ENCODE data around the gene MIS18BP1. TPM values are rescaled to one million over a fixed set of nuclear protein-coding genes. Genes with fewer than 3 reads are reported as not detected.
"Not testable (repeated sequence)": the region's sequence is repeated elsewhere in the genome, so short reads cannot be mapped to it uniquely, and the experiment has no call there.

MIS18BP1 gene
- 73.5 and 81.2 TPM in 2 replicates for total RNA-seq

DNA sequence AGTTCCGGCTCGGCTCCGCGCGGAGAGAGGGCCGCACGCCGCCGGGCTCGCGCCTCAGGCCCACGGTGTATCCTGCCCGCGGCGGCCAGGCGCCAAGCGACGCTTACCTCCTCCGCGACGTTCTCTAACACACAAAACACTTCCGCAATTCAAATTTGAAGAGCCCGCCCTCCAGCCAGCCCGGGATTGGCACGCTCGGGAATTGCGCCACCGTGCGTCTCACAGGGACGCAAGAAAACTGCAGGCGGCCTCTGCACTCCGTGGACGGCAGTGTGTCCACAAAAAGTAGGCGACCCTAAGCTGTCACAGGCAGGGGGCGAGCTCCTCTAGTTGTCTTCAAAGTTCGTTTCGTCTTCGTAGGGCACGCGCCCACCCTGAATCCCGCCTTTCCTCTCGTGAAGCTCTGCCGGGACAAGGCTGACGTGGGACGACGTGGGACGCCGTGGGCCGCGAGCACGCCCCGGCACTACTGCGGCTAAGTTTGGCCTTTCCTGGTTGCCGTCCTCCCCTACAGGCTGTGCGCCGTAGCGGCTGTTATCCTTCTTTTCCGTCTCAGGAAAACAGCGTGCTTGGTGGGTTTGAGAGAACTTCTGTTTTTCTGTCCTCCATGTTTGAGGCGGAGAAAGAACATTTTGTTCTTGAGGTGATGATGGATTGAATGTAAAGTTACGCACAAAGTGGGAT is at the start of gene MIS18BP1:
Gene MIS18BP1, minus strand, starts transcription at position 133 of the 684 bp plus-strand sequence. CDS start 5,916 bp downstream, outside the sequence.
- intact Hi-C loops (cut with micrococcal nuclease) = loop anchor here (1.0 to 2.0 kb wide), 5 partner anchors 28 to 356 kb away; partner anchors contain the start of genes FKBP3, PRPF39 and TOGARAM1

DNA sequence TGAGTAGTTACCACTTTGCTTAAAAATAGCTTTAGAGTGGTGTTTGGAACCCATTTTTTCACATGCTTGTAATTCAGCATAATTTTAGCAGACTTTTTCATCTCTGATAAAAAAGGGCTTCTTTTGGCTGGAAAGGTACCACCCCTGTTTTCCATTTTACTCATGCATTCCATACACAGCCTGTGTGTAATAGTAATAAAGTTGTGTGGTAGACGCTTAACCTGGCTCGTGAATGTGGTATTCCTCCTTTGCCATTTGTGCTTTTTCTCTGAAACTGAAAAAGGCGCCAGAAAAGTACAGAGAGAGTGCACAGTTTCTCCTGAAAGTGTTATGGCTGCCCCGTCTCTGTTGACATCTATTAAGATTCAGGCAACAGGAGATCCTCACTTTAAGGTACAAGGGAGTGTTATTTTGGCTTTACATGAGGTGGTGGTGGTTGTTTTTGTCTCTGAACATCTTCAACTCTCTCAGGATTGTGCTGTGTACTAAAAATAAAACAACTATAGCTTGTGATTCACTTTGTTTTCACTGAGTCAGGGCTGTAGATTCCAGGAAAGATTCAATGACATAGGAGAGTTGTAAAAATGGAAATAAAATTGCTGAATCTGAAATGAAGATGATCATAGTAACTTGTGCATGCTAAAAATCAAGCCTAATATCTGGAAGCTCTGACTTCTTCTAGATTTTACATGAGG is 45.6 kb upstream of the MIS18BP1 start:
- intact Hi-C loops (cut with micrococcal nuclease) = no loop called here

DNA sequence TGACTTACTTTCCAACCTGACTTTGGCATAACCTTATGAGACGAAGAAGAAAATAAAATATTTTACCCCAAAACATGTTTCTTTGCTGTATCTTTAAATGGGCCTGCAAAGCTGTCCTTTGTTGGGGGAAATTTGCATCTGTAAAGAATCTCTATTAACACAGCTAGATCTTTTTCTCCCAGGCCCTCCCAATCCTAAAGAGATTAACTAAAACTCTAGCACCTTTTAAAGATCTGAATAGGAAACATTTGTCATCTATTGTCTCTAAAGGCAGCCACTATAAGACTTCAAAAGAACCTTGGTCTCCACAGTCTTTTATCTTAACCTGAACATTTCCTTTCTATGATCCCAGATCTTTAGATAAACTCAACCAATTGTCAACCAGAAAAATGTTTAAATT is 41.8 kb upstream of the MIS18BP1 start:
- intact Hi-C loops (cut with micrococcal nuclease) = not testable (repeated sequence)

DNA sequence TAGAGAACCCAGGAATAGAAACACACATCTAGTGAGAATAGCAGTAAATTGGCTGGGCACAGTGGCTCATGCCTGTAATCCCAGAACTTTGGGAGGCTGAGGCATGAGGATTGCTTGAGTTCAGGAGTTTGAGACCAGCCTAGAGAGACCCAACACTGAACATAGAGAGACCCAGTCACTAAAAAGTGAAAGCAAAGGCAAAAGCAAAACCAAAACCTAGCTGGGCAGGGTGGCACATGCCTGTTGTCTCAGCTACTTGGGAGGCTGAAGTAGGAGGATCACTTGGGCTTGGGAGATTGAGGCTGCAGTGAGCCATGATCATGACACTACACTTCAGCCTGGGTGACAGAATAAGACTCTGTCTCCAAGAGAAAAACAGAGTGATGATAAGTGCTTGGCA is 37.5 kb upstream of the MIS18BP1 start:
- intact Hi-C loops (cut with micrococcal nuclease) = no loop called here

DNA sequence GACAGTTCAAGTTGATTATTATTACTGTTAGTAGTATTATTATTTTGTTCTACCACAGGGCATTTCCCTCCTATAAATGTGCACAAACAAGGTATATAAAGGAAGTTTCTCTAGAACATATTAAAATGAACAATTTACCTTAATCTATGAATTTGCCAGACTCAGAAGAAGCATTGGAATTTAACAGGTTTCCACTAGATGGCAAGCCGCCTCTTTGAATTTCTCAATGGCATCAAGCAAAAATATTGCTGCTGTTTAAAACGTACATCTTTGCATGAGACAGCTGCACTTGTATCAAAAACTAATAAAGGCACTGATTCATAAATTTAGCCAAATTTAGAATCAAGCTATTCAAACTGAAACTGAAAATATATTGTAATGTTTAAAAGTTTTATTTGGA is 34.6 kb upstream of the MIS18BP1 start:
- intact Hi-C loops (cut with micrococcal nuclease) = no loop called here

DNA sequence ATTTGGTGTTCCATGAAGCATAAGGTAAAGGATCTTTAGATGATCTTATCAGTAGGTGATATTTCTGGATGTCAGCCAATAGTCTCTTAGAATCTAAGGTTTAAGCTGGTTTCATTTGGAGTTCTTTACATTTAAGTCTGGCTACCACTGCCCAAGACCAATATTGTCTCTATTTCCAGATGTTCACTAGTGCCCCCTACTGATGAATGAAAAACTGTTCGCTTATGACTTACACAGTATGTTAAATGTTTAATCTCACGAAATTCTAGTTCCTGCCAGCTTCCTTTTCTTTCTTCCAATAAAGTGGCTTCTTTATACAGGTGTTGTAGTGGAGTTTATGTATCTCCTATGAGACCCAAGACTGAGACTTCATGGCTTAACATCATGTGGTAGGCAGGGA is 31.8 kb upstream of the MIS18BP1 start:
- intact Hi-C loops (cut with micrococcal nuclease) = no loop called here

DNA sequence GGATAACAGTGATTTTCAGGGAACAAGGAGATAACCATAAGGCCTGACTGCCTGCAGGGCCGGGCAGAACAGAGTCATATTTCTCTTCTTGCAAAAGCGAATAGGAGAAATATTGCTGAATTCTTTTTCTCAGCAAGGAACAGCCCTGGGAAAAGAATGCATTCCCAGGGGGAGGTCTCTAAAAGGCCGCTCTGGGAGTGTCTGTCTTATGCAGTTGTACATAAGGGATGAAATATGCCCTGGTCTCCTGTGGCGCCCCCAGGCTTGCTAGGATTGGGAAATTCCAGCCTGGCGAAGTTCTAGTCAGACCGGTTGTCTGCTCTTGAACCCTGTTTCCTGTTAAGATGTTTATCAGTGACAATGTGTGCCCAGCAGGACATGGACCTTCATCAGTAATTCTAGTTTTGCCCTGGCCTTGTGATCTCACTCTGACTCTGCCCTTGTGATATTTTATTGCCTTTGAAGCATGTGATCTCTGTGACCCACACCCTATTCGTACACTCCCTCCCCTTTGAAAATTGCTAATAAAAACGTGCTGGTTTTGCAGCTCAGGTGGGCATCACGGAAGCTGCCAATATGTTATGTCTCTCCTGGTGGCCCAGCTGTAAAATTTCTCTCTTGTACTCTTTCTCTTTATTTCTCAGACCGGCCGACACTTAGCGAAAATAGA is 28.9 kb upstream of the MIS18BP1 start:
- intact Hi-C loops (cut with micrococcal nuclease) = not testable (repeated sequence)

DNA sequence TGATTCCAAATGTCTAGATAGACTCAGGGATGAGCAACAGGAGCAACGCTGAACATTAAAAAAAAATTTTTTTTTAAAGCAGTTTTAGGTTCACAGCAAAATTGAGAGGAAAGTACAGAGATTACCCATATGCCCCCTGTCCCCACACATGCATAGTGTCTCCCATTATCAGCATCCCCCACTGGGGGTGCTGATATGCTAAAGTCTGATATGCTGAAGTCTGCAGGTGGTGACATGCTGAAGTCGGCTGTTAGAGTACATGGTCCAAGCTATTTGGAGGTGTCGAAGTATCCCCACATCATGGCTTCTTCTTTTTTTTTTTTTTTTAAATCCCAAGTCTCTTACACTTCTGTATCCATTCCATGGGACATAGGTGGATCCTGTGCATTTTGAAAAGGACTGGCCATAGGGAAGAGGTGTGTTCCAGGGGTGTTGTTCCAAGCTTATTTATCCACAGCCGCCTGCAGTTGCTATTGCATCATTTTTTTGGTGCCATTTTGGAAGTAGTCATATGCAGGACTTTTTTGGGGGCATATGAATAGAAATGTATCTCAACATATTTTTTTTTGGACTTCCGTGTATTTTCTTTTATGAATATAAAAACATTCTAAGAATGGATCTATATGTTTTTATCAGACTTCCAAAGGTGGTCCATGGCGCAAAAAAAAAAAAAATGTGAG is 19.0 kb upstream of the MIS18BP1 start:
- intact Hi-C loops (cut with micrococcal nuclease) = no loop called here

DNA sequence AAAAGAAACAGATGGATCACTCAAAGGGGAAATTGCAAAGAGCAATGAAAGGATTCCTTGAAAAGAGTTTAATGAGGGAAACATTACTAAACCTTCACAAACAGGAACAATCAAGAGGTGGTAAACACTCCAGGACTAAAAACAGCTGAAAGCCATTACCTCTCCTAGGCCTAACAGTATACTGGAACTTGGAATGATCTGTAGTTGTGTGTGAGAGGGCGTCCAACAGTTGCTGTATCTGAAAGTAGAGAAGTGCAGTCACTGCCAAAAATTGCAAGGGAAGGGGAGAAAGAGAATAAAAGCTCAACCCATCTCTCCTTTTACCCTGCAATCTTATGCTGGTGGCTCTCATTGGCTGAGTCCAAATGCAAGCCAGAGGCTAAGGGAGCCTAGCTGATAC is 17.0 kb upstream of the MIS18BP1 start:
- intact Hi-C loops (cut with micrococcal nuclease) = no loop called here

DNA sequence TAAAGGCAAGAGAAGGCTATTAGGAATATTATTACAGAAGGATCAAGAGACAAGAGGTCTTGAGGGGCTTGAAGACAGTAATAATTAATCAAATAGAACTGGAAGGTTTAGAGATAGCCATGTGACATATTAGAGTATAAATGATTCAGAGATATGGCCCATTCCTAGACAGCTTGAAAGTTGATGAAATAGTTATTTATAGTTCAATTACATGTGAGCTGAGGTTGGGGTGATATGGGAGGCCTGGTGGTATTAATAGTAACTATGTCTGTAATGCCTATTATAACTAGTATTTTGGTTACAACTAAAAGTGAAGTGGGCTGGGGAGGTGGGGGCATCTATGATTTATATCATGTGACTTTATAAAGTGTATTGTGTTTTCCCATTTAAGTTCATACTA is 14.1 kb upstream of the MIS18BP1 start:
- intact Hi-C loops (cut with micrococcal nuclease) = loop anchor here (5.0 kb wide), 2 partner anchors 305 to 370 kb away; partner anchors contain the start of genes KLHL28 and TOGARAM1

DNA sequence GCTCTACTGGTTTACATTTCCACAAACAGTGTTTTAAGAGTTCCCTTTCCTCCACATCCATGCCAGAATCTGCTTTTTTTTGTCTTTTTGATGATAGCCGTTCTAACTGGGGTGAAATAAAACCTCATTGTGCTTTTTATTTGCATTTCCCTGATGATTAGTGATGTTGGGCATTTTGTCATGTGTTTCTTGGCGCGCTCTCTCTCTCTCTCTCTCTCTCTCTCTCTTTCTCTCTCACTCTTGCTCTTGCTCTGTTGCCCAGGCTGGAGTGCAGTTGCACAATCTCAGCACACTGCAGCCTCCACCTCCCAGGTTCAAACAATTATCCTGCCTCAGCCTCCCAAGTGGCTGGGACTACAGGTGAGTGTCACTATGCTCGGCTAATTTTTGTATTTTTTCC is 9.6 kb upstream of the MIS18BP1 start:
- intact Hi-C loops (cut with micrococcal nuclease) = no loop called here

DNA sequence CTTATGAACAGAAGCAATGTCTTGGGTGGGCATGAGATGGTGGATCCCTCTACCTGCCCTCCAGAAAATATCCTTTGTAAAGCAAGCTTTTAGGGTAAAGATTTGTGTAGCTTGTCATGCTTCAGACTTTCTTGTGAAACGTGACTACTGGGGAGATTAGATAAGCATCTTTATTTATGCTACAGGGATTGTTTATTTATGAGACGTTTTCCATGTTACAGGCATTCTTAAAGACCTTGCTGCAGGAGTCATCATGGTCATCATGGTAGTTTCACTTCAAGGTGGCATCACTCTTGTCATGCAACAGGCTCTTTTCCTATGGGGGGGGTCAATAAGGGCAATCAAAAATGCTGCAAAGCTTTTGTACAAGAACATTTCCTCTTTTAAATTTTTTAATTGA is 8.2 kb upstream of the MIS18BP1 start:
- intact Hi-C loops (cut with micrococcal nuclease) = no loop called here

DNA sequence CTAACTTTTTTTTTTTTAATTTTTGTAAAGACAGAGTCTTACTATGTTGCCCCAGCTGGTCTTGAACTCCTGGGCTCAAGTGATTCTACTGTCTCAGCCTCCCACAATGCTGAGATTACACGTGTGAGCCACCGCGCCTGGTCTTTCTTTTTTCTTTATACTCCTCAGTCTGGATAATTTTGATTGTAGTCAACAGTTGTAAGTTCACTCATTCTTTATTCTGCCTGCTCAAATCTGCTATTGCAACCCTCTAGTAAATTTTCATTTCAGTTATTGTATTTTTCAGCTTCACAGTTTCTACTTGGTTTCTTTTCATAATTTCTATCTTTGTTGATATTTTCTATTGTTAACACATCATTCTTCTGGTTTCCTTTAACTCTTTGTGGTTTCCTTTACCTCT is 5.8 kb upstream of the MIS18BP1 start:
- intact Hi-C loops (cut with micrococcal nuclease) = no loop called here

DNA sequence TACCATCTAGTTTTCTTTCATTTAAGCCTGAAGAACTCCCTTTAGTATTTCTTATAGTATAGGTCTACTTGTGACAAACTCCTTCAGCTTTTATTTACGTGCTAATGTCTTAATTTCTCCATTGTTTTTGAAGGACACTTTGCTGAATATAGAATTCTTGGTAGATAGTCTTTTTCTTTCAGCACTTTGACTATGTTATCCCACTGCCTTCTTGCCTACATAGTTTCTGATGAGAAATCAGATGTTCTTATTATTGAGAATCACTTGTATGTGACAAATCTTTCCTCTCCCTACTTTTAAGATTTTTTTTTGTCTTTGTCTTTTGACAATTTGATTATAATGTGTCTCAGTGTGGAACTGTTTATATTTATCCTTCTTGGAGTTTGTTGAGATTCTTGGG is 5.1 kb upstream of the MIS18BP1 start:
- intact Hi-C loops (cut with micrococcal nuclease) = no loop called here

DNA sequence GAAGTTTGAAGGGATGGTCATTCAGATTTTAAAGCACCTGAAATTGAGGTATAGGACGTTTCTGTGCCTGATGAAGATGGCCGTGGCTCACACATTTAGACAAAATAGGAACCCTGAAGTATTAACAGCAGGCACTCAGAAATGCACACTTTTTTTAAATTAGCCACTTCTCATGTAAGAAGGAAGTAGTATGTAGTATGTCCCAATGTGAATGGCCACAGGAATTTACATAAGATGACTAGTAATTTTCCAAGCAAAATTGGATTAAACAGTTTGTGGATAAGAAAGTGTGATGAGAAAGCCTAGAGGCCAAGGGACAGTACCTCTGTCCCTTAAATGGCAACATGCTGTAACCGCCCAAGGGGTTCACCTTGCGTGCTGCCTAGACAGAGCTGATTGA is 1.8 kb upstream of the MIS18BP1 start:
- intact Hi-C loops (cut with micrococcal nuclease) = no loop called here

DNA sequence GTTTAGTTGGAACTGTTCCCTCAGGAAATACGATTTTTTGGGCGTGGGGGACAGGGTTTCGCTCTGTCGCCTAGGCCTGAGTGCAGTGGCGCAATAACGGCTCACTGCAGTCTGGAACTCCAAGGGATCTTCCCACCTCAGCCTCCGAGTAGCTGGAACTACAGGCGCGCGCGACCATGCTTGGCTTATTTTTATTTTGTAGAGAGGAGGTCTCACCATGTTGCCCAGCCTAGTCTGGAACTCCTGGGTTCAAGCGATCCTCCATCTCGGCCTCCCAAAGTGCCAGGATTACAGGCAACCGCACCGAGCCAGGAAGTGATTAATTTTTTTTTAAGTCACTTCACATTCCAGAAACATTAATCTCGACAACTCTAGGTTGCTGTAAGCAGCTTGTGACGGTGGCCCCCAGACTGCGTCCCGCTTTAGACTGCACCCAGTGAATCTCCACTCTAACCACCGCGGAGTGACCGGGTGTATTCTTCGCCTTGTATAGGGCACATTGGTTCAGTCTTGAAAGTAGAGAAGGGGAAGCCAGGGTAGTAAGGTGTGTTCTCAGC is 830 bp upstream of the MIS18BP1 start:
- intact Hi-C loops (cut with micrococcal nuclease) = loop anchor here (1.0 to 2.0 kb wide), 5 partner anchors 29 to 357 kb away; partner anchors contain the start of genes FKBP3, PRPF39 and TOGARAM1

DNA sequence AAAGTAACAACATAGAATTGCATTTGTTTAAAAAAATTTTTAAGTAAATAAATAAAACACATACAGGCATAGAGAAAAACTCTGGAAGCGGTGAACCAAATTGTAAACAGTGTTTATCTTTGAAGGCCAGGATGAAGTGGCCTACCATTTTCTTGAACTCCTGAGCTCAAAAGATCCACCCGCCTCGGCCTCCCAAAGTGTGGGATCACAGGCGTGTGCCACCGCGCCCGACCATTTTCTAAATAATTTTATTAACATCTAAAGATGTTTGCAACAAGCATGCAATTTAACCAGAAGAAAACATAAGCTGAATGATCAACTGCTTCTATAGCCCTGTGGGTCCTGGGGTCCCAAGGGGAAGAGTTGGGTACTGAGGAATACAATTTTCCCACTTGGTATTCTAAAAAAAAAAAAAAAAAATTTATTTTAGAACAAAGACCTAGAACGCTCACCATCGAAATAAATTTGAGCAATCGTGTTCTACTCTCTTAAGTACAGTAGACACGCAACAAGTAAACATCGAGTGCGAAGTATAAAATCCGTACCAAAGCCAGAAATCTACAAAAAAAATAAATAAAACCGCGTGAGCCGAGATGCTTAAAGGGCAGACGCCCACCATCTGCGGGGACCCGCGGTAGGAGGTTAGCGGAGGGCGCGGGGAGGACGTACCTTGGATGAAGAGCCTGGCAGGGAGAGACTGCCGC is 484 bp downstream of the MIS18BP1 start:
- intact Hi-C loops (cut with micrococcal nuclease) = loop anchor here (1.0 to 2.0 kb wide), 5 partner anchors 28 to 355 kb away; partner anchors contain the start of genes FKBP3, PRPF39 and TOGARAM1

DNA sequence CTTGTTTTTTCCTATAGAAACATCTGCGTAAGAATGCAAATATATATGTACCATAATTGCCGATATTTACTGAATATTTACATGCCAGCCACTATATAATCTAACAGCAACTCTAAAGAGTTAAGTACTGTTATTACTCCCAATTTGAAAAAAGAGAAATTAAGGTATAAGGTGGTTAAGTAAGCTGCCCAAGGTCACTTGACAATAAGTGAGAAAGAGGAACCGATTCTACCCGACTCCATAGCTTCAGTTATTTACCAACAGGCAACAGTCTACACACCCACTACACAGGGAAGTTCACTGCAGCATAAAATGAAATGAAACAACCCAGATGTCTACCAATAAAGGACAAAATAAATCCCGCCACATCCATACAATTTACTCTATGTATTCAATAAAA is 1.1 kb downstream of the MIS18BP1 start:
- intact Hi-C loops (cut with micrococcal nuclease) = loop anchor here (2.0 kb wide), 1 partner anchor 27 kb away; no protein-coding TSS in a partner anchor

DNA sequence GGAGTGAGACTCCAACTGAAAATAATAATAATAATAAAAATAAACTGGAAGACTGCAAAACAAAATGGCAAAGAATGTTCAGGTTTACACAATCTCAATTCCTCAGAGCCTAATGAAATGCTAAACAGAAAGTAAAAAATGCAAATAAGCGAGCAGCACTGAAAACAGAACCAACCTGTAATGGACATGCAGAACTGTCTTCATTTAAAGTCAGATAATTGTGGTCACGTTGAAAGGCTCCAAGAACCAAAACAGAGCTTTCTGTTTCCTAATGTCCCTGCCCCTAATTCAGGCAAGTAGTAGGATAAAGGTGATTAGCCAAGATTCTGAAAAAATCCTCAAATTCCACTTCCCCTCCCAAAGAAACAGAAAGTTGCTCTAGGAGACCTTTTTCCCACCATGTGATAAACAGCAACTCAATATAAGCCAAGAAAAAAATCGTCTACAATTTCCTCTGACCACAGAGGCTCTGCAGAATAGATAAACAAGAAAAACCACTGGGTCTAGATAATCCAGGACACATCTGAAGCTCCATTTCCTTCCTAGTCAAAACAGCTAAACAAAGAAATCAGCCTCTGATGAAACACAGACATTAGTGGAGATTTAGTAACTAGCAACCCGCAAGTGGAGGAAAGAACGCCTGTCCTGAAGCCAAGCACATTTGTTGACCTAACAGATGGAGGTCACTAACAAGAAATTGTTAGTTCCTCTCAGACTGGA is 3.0 kb downstream of the MIS18BP1 start:
- intact Hi-C loops (cut with micrococcal nuclease) = no loop called here

DNA sequence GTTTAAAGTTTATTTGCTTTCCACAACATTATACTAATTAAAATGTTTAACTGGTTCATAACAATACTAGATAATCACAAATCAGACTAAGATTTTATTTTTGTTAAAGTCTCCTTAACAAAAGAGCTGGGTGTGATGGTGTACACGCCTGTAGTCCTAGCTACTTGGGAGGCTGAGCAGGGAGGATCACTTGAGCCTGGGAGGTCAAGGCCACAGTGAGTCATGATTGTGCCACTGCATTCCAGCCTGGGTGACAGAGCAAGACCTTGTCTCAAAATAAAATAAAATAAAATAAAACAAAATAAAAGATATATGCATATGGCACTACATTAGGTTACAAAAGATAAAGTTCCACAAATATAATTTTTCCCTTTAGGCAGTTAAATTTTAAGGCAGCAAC is 5.6 kb downstream of the MIS18BP1 start:
- intact Hi-C loops (cut with micrococcal nuclease) = no loop called here

Measured in T-helper 2 cell treated with Interferon-gamma antibody and Interleukin-4, amounts not matched to agents 100 ng/mL and 5 ng/mL, for 36 hours (primary cell).